Neural progenitor cell (in vitro differentiated cells): ENCODE data around the gene ITPK1. TPM values are rescaled to one million over a fixed set of nuclear protein-coding genes. Genes with fewer than 3 reads are reported as not detected.

Source experiments
- DNase-seq: peaks from one replicate; pipeline ENCODE4 v3.0.0-alpha.2; 2016; ENCODE audit warnings: low spot score
- H2AFZ ChIP-seq: fragments of 200-600 bp; sonication (generic); replicated peaks from 2 replicates; pipeline ENCODE4 v1.6.1; 2016; ENCODE audit warnings: antibody characterized with exemption
- H3F3A ChIP-seq: fragments of 200-600 bp; sonication (generic); 2 replicates; pipeline ENCODE4 v1.6.1; 2016; ENCODE audit warnings: antibody characterized with exemption, low read depth
- H3K27ac ChIP-seq: fragments of 200-600 bp; sonication (generic); 2 replicates; pipeline ENCODE4 v1.5.1; 2016; ENCODE audit warnings: mild to moderate bottlenecking
- H3K27me3 ChIP-seq: fragments of 200-600 bp; sonication (generic); 2 replicates; pipeline ENCODE4 v1.6.1; 2016; ENCODE audit warnings: mild to moderate bottlenecking, moderate library complexity
- H3K36me3 ChIP-seq: fragments of 200-600 bp; sonication (generic); 2 replicates; pipeline ENCODE4 v1.5.1; 2016
- H3K4me1 ChIP-seq: fragments of 200-600 bp; sonication (generic); 2 replicates; pipeline ENCODE4 v1.6.1; 2016; ENCODE audit warnings: mixed run types
- H3K4me2 ChIP-seq: fragments of 200-600 bp; sonication (generic); 2 replicates; pipeline ENCODE4 v1.6.1; 2016
- H3K4me3 ChIP-seq: fragments of 200-600 bp; sonication (generic); 2 replicates; pipeline ENCODE4 v1.5.1; 2016
- H3K79me2 ChIP-seq: fragments of 200-600 bp; sonication (generic); 2 replicates; pipeline ENCODE4 v1.6.1; 2016; ENCODE audit warnings: low read depth
- H3K9ac ChIP-seq: fragments of 200-600 bp; sonication (generic); 2 replicates; pipeline ENCODE4 v1.6.1; 2016
- H3K9me3 ChIP-seq: fragments of 200-600 bp; sonication (generic); 2 replicates; pipeline ENCODE4 v1.5.1; 2016; ENCODE audit warnings: low read depth
- H4K20me1 ChIP-seq: fragments of 200-600 bp; sonication (generic); 2 replicates; pipeline ENCODE4 v1.6.1; 2016; ENCODE audit warnings: low read depth
- H3K27ac Mint-ChIP-seq: 3 replicates; pipeline ENCODE4 v1.8.0; 2021; ENCODE audit warnings: mixed read lengths
- H3K27me3 Mint-ChIP-seq: 2 replicates; pipeline ENCODE4 v1.8.0; 2022; ENCODE audit warnings: low read depth, mild to moderate bottlenecking, inconsistent platforms, moderate library complexity, mixed read lengths; ENCODE audit not compliant: insufficient read depth
- H3K36me3 Mint-ChIP-seq: 3 replicates; pipeline ENCODE4 v1.8.0; 2021; ENCODE audit warnings: mixed read lengths
- H3K4me1 Mint-ChIP-seq: 3 replicates; pipeline ENCODE4 v1.8.0; 2021; ENCODE audit warnings: mixed read lengths
- H3K4me3 Mint-ChIP-seq: 3 replicates; pipeline ENCODE4 v1.8.0; 2021; ENCODE audit warnings: mild to moderate bottlenecking, moderate library complexity, mixed read lengths
- H3K9me3 Mint-ChIP-seq: 3 replicates; pipeline ENCODE4 v1.8.0; 2020; ENCODE audit warnings: mixed read lengths
- EZH2 ChIP-seq: fragments of 200-600 bp; sonication (generic); IDR thresholded peaks from 2 replicates; pipeline ENCODE4 v1.6.1; 2017; ENCODE audit warnings: antibody characterized with exemption, mild to moderate bottlenecking, moderate library complexity
- EZH2phosphoT487 ChIP-seq: fragments of 200-600 bp; sonication (generic); IDR thresholded peaks from 2 replicates; pipeline ENCODE4 v1.6.1; 2017; ENCODE audit warnings: antibody characterized with exemption
- total RNA-seq: library from RNA; depleted of rRNA; stranded (reverse); fragments of >200 nt; gene quantifications from 2 replicates; pipeline ENCODE4 v1.2.3, GENCODE V29; 2015; ENCODE audit warnings: low replicate concordance
- TF ChIP-seq, protein P1 (sequence below): fragments of 200-600 bp; sonication (generic); IDR thresholded peaks from 2 replicates; pipeline ENCODE4 v1.5.1; 2017; ENCODE audit warnings: antibody characterized with exemption, mild to moderate bottlenecking

Gene ITPK1
- total RNA-seq, 1 donor from 2014 or later, result 25.8 TPM

DNA sequence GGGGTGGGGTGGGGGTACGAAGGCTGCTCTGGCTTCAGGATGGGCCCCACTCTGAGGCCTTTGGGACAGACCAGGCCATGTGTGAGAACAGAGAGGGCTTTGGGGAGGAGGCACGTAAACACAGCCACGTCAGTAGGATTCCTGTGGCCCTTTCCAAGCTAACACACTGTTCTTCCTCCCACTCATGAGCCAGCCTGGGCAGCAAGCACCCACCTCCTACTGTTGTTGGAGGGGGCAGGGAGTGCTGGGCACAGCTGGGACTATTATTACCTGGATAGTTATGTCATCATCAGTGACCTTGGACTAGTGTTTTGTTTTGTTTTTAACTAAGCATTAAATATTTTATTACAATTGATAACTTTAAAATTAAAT is 187.5 kb downstream of the ITPK1 start:
- Histone ChIP-seq H3K9ac (no peak overlapping the region), H3K4me1 (no peaks in the 10 kb centered on the region), H4K20me1 (peaks cover 8% of the 10 kb centered on the region), H3K27me3 (peaks cover 31% of the 10 kb centered on the region), H3K9me3 (no peaks in the 10 kb centered on the region), H2AFZ (no peak overlapping the region), H3K4me2 (no peak overlapping the region), H3K79me2 (no peaks in the 10 kb centered on the region), H3F3A (no peaks in the 10 kb centered on the region), H3K27ac (no peak overlapping the region), H3K36me3 (no peaks in the 10 kb centered on the region), H3K4me3 (no peak overlapping the region)
- H3K27ac Mint-ChIP-seq, result no peak overlapping the region
- no peaks in the 10 kb centered on the region for H3K9me3 Mint-ChIP-seq
- no peak overlapping the region for H3K4me3 Mint-ChIP-seq
- no peaks in the 10 kb centered on the region for H3K36me3 Mint-ChIP-seq
- peaks cover 14% of the 10 kb centered on the region for H3K27me3 Mint-ChIP-seq
- no peak for DNase-seq
- TF ChIP-seq, protein P1, sequence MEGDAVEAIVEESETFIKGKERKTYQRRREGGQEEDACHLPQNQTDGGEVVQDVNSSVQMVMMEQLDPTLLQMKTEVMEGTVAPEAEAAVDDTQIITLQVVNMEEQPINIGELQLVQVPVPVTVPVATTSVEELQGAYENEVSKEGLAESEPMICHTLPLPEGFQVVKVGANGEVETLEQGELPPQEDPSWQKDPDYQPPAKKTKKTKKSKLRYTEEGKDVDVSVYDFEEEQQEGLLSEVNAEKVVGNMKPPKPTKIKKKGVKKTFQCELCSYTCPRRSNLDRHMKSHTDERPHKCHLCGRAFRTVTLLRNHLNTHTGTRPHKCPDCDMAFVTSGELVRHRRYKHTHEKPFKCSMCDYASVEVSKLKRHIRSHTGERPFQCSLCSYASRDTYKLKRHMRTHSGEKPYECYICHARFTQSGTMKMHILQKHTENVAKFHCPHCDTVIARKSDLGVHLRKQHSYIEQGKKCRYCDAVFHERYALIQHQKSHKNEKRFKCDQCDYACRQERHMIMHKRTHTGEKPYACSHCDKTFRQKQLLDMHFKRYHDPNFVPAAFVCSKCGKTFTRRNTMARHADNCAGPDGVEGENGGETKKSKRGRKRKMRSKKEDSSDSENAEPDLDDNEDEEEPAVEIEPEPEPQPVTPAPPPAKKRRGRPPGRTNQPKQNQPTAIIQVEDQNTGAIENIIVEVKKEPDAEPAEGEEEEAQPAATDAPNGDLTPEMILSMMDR, result no peak
- no peak for TF ChIP-seq EZH2
- TF ChIP-seq EZH2phosphoT487, result no peak
- no peaks in the 10 kb centered on the region for H3K4me1 Mint-ChIP-seq

DNA sequence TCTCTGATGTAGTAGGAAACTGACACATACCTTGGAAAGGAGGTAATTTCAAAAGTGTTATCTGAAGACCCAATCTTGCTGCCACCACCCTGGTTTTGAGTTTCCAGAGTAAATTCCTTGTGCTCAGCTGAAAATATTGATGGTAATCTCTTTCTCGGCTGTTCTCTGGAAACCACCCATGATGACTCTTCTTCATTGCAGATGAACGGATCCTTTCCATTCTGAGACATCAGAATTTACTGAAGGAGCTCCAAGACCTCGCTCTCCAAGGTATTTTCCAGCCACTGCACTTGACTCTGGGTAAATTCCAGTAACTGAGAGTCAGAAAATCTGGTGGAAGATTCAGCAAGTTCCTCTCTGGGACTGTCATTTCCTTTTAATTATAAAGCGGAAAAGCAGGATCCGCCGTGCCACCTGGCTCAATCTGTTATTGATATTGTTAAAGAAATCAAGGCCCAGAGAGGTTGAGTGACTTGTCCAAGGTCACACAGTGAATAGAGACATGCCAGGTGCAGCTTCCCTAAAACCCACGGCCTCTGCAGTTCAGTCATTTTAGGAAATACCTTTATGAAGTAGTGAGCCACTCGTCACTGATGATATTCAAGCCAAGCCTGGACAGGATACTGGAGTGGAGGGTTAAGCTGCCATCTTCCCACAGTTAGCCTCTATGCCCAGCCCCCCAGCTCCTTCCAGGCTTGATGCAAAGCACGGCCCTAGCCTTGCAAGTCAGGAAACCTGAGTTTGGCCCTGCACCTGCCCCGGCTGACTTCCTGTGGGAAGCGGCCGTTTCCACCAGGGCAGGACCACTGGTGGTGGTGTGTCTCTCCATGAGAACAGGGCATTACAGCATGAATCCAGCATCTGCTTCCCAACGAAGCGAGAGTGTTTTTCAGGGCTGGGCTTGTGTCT is 188.1 kb downstream of the ITPK1 start:
- Histone ChIP-seq H3K27ac (no peak overlapping the region), H3K4me2 (no peak overlapping the region), H4K20me1 (peaks cover 8% of the 10 kb centered on the region), H3K4me3 (no peak overlapping the region), H3K9ac (no peak overlapping the region), H2AFZ (no peak overlapping the region), H3K36me3 (no peaks in the 10 kb centered on the region), H3K4me1 (no peaks in the 10 kb centered on the region), H3F3A (no peaks in the 10 kb centered on the region), H3K27me3 (peaks cover 36% of the 10 kb centered on the region), H3K79me2 (no peaks in the 10 kb centered on the region), H3K9me3 (no peaks in the 10 kb centered on the region)
- H3K9me3 Mint-ChIP-seq, result no peaks in the 10 kb centered on the region
- H3K36me3 Mint-ChIP-seq, result no peaks in the 10 kb centered on the region
- peaks cover 16% of the 10 kb centered on the region for H3K27me3 Mint-ChIP-seq
- TF ChIP-seq EZH2phosphoT487 (no peak), EZH2 (no peak)
- TF ChIP-seq, protein P1, result no peak
- no peak overlapping the region for H3K4me3 Mint-ChIP-seq
- DNase-seq, result no peak
- peaks cover 1% of the 10 kb centered on the region for H3K4me1 Mint-ChIP-seq
- H3K27ac Mint-ChIP-seq, result no peak overlapping the region

DNA sequence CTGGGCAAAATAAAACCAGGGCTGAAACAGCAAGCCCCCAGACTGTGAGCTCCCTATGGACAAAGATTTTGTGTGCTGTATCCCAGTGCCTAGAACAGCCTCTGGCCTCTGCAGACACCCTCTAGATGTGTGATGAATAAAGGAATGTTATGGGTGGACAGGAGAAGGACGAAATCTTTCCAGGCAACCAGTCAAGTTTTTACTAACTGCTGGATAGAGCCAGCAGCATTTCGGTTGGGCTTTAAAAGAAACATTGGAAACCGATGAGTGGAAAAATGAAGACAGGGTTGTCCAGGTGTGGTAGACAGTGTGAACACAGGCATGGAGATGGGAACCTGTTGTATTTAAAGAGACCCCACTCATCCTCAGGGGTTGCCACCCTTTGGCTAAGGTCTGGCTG is 188.8 kb downstream of the ITPK1 start:
- no peak for TF ChIP-seq EZH2phosphoT487
- no peak for TF ChIP-seq EZH2
- TF ChIP-seq, protein P1, result no peak
- no peaks in the 10 kb centered on the region for H3K36me3 Mint-ChIP-seq
- H3F3A ChIP-seq, result no peaks in the 10 kb centered on the region
- H3K27ac ChIP-seq, result no peak overlapping the region
- H3K4me2 ChIP-seq, result no peak overlapping the region
- no peaks in the 10 kb centered on the region for H3K9me3 Mint-ChIP-seq
- no peaks in the 10 kb centered on the region for H3K36me3 ChIP-seq
- DNase-seq, result no peak
- H3K4me3 Mint-ChIP-seq, result no peak overlapping the region
- no peak overlapping the region for H3K9ac ChIP-seq
- peaks cover 22% of the 10 kb centered on the region for H3K27me3 Mint-ChIP-seq
- H3K4me1 Mint-ChIP-seq, result peaks cover 5% of the 10 kb centered on the region
- peaks cover 8% of the 10 kb centered on the region for H4K20me1 ChIP-seq
- H3K4me3 ChIP-seq, result no peak overlapping the region
- H3K9me3 ChIP-seq, result no peaks in the 10 kb centered on the region
- no peaks in the 10 kb centered on the region for H3K4me1 ChIP-seq
- H3K79me2 ChIP-seq, result no peaks in the 10 kb centered on the region
- no peak overlapping the region for H2AFZ ChIP-seq
- peaks cover 42% of the 10 kb centered on the region for H3K27me3 ChIP-seq
- no peak overlapping the region for H3K27ac Mint-ChIP-seq
